Neural crest cell (in vitro differentiated cells): Measurements from ENCODE around the gene PDE10A. TPM values are rescaled to one million over a fixed set of nuclear protein-coding genes. Genes with fewer than 3 reads are reported as not detected.

Experiments
- DNase-seq: peaks from one replicate; pipeline ENCODE4 v3.0.0; 2021; ENCODE audit warnings: low read depth, mixed read lengths, low spot score
- H3K27ac Mint-ChIP-seq: one replicate; pipeline ENCODE4 v1.8.0; 2021; ENCODE audit warnings: mild to moderate bottlenecking, mixed read lengths; ENCODE audit not compliant: unreplicated experiment
- H3K27me3 Mint-ChIP-seq: 2 replicates; pipeline ENCODE4 v1.8.0; 2021; ENCODE audit warnings: low read depth, mild to moderate bottlenecking, mixed read lengths
- H3K36me3 Mint-ChIP-seq: 2 replicates; pipeline ENCODE4 v1.8.0; 2021; ENCODE audit warnings: low read depth, mild to moderate bottlenecking, mixed read lengths
- H3K4me1 Mint-ChIP-seq: 2 replicates; pipeline ENCODE4 v1.8.0; 2021; ENCODE audit warnings: mixed read lengths
- H3K4me3 Mint-ChIP-seq: one replicate; pipeline ENCODE4 v1.8.0; 2021; ENCODE audit warnings: mild to moderate bottlenecking, mixed read lengths
- H3K9me3 Mint-ChIP-seq: 2 replicates; pipeline ENCODE4 v1.8.0; 2021; ENCODE audit warnings: mixed read lengths
- CTCF ChIP-seq: fragments of 200-600 bp; sonication (generic); conservative IDR thresholded peaks from 2 replicates; pipeline ENCODE4 v1.5.0; 2021; ENCODE audit warnings: antibody characterized with exemption, mild to moderate bottlenecking
- total RNA-seq: library from RNA; stranded (reverse); gene quantifications from 2 replicates; pipeline ENCODE4 v1.2.1, GENCODE V29; 2021

Gene PDE10A
- total RNA-seq, 1 donor from 2014 or later, result 26.2 TPM

GRCh38 chr6:165487347-165487746, 175.7 kb downstream of the PDE10A start:
- H3K27ac Mint-ChIP-seq, result no peak overlapping the region

GRCh38 chr6:165486183-165487137, 176.6 kb downstream of the PDE10A start:
- H3K36me3 Mint-ChIP-seq, result peaks cover 5% of the 10 kb centered on the region
- H3K4me3 Mint-ChIP-seq, result no peak overlapping the region
- no peaks in the 10 kb centered on the region for H3K27me3 Mint-ChIP-seq
- H3K9me3 Mint-ChIP-seq, result peaks cover under 1% of the 10 kb centered on the region
- H3K4me1 Mint-ChIP-seq, result peaks cover 31% of the 10 kb centered on the region
- no peak for TF ChIP-seq CTCF
- H3K27ac Mint-ChIP-seq, result peak overlapping the region; percentile 10
- no peak for DNase-seq

More at GRCh38 chr6:165487347-165487746, 175.7 kb downstream of the PDE10A start:
- DNase-seq, result no peak
- Mint-ChIP-seq H3K36me3 (peaks cover 7% of the 10 kb centered on the region), H3K9me3 (peaks cover 6% of the 10 kb centered on the region), H3K4me1 (peaks cover 31% of the 10 kb centered on the region), H3K4me3 (no peak overlapping the region), H3K27me3 (no peaks in the 10 kb centered on the region)
- TF ChIP-seq CTCF, result no peak

- peaks cover 31% of the 10 kb centered on the region for H3K4me1 Mint-ChIP-seq
- peak overlapping the region; percentile 50 for H3K4me3 Mint-ChIP-seq
- DNase-seq, result no peak
- H3K27me3 Mint-ChIP-seq, result no peaks in the 10 kb centered on the region
- TF ChIP-seq CTCF, result no peak
- H3K36me3 Mint-ChIP-seq, result no peaks in the 10 kb centered on the region
- no peaks in the 10 kb centered on the region for H3K9me3 Mint-ChIP-seq
- H3K27ac Mint-ChIP-seq, result no peak overlapping the region
Measured at GRCh38 chr6:165484178-165484889, 178.7 kb downstream of the PDE10A start.

GRCh38 chr6:165481921-165482320, 181.1 kb downstream of the PDE10A start:
- Mint-ChIP-seq H3K9me3 (no peaks in the 10 kb centered on the region), H3K4me1 (peaks cover 23% of the 10 kb centered on the region), H3K27ac (no peak overlapping the region), H3K36me3 (no peaks in the 10 kb centered on the region), H3K27me3 (no peaks in the 10 kb centered on the region), H3K4me3 (no peak overlapping the region)
- no peak for TF ChIP-seq CTCF
- no peak for DNase-seq

GRCh38 chr6:165480916-165481315, 182.1 kb downstream of the PDE10A start:
- no peak for TF ChIP-seq CTCF
- no peaks in the 10 kb centered on the region for H3K36me3 Mint-ChIP-seq
- DNase-seq, result no peak
- no peak overlapping the region for H3K4me3 Mint-ChIP-seq
- H3K27me3 Mint-ChIP-seq, result no peaks in the 10 kb centered on the region
- no peaks in the 10 kb centered on the region for H3K9me3 Mint-ChIP-seq
- no peak overlapping the region for H3K27ac Mint-ChIP-seq
- peaks cover 13% of the 10 kb centered on the region for H3K4me1 Mint-ChIP-seq
